ENCODE measurements around the gene KCNH1.

KCNH1 gene

DNA sequence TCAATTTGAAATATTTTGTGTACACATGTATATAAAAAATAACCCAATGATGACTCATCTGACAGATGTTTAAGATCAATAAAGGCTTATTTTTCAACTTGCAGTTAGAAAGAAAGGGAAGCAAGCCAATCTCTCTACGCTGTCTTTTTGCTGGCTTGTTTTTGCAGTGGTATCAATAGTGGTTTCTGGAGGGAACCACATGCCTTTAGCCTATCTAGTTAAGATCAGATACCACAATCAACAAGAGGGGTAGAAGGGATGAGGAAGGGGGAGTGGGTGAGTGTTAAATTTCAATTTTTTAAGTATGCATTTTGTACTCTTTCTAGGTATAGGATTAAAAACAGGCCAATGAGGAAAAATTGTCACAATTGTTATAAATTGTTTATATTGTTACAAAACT is 276.2 kb downstream of the KCNH1 start:
- no peak for DNase-seq (ENCODE audit: low spot score)

GRCh38 chr1:210857146-210857663 is 276.7 kb downstream of the KCNH1 start:
- no peak for DNase-seq (ENCODE audit: low spot score)

DNA sequence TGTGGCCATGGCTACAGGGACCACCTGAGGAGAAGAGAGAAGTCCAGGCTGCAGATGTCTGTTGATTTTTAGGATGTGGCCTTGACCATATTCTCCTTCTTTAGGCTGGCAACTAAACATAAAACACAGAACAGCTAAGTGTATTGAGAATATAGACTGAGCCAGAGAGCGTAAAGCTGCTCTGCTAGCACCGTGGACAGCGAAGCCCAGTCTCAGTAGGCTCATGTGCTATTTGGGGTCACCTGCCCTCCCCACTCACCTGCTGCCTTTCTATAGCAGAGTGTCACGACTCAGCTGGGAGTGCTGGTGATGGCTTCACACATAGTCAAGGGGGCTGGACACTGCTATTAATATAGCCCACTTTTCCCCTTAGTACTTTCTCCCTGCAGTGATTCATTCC is 278.5 kb downstream of the KCNH1 start:
- no peak for DNase-seq (ENCODE audit: low spot score)

GRCh38 chr1:210853276-210853675 is 280.7 kb downstream of the KCNH1 start:
- no peak for DNase-seq (ENCODE audit: low spot score)

DNA sequence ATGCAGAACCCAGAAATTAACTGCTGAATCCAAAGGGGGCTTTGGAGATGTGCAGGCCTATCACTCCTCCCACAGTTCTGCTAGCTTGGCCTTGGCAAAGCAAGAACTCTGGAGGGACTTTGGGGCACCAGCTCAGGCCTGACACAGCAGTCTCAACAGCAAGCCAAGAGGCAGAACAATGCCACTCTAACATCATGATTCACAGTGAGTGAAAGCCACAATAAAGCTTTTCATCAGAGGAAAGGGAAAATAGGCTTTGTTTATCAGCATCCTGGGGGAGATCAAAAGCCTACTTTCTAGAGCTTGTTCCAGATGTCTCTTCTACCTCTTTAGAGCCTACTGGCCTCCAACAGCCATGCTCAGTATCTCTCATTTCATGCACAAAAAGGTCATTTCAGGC is 283.4 kb downstream of the KCNH1 start:
- DNase-seq (ENCODE audit: low spot score) = peak; percentile 96

GRCh38 chr1:210848474-210848873 is 285.5 kb downstream of the KCNH1 start:
- DNase-seq (ENCODE audit: low spot score) = no peak

GRCh38 chr1:210841926-210842625 is 291.9 kb downstream of the KCNH1 start:
- no peak for DNase-seq (ENCODE audit: low spot score)

DNA sequence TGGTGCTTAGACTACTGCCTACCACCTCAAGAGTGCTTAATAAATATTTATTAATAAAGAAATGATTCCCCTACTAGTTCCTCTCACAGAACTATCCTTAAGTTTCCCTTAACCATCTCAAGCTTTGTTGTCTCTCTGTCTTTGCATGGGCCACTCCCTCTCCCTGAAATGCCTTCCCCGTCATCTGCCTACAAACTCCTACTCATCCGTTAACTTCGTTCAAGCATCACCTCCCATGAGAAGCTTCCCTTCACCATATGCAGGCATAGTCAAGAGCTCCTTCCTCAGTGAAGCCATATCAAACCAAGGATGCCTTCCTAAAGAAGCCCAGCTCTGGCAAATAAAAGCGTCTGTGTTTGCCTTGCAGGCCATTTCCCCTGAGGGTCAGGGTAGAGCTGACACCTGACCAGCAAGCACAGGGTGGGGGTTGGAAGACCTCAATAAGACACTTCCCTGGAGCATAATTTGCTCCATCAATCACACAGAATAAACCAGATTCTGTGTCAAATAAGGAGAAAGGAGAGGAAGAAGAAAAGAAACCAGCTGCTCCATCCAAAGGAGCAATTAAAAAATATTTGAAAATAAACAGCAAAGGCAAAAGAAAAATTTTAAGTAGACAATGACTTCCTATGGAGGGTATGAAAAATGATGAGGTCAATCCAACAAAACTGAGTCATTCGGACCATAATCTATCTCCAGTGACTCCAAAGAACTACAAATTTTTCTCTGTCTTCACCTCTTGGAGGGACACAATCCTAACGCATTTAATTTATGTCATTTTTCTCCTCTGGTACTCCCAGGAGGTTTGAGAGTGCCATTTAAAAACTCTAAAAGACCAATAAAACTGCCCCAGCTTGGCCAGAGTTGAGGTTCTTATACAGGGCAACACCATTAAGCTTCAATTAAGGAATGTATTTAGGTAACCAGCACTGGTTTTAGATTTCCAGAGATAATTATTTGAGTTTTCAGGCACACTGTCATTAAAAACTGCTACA is 303.6 kb downstream of the KCNH1 start:
- DNase-seq (ENCODE audit: low spot score) = no peak

- no peak for DNase-seq (ENCODE audit: low spot score)
These were observed 304.9 kb downstream of the KCNH1 start for GRCh38 chr1:210828996-210829596.

- no peak for DNase-seq (ENCODE audit: low spot score)
These were observed 306.5 kb downstream of the KCNH1 start for GRCh38 chr1:210827481-210827880.

GRCh38 chr1:210826686-210827085 is 307.3 kb downstream of the KCNH1 start:
- DNase-seq (ENCODE audit: low spot score) = no peak

DNA sequence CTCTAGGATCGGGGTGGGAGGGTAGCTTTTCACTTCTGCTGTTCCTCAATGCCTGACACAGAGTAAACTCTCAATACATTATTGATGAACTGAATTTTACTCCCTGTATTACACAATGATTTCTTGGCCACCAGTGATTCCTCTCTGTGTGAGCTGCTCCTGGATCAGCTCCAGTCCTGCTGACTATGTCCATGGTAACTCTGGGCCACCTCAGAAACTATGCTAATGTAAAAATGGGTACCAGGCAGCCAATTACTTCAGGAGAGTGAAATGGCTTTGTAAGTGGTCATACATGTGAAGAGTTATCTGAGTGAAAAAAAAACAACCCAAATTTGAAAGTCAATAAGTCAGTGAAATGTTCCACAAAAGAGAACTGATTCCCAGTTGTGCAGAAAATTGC is 311.0 kb downstream of the KCNH1 start:
- DNase-seq (ENCODE audit: low spot score) = no peak

- DNase-seq (ENCODE audit: low spot score) = no peak
These were observed 311.7 kb downstream of the KCNH1 start for GRCh38 chr1:210822241-210822640.

DNA sequence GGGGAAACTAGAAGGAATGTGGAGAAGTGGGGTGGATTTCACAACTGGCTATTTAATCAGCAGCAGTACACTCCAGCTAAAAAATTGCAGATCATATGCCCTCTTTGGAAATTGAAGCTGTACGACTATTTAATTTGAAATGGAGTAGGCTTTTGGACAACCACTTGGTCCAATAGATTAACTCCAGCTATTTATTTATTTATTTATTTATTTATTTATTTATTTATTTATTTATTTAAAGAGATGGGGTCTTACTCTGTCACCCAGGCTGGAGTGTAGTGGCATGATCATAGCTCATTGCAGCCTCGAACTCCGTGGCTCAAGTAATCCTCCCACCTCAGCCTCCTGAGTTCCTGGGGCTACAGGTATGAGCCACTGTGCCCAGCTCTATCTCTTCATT is 312.3 kb downstream of the KCNH1 start:
- no peak for DNase-seq (ENCODE audit: low spot score)

- DNase-seq (ENCODE audit: low spot score) = no peak
These were observed 314.7 kb downstream of the KCNH1 start for GRCh38 chr1:210819266-210819665.

DNA sequence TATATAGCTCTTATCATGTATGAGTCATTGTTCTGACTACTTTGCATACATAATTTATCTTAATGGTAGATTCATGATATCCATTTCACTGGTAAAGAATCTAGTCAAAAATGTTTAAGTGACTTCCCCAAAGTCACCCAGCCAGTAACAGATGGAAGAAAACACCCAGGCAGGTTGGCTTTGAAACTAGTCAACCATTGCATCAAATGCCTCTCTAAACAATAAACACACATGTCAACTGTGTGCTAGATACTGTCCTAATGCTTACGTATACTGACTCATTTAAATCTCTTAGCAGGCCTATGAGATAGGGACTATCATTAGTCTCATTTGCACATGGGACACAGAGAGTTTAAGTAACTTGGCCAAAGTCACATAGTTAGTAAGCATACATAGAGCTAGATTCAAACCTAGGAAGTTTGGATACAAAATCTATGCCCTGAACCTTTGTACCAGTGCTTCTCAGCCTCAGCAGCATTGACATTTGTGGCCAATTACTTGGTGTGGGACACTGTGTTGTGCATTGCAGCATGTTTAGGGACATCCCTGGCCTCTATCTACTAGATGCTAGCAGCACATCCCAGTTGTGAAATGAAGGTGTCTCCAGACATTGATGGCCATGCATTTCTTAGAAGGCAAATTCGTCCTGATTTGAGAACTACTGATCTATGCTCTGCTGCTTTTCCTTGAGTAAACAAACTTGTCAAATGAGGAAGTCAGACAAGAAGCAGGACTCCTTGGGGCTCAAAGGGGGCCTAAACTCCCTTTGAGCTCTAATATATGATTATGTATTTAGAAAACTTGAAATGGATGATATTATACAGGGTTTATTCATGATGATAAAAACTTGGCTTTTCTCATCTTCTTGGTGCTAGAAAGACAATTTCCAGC is 316.3 kb downstream of the KCNH1 start:
- no peak for DNase-seq (ENCODE audit: low spot score)

- peak; percentile 65 for DNase-seq (ENCODE audit: low spot score)
These were observed 318.1 kb downstream of the KCNH1 start for GRCh38 chr1:210815641-210816550.

- DNase-seq (ENCODE audit: low spot score) = peak; percentile 33
These were observed 319.4 kb downstream of the KCNH1 start for GRCh38 chr1:210814382-210815123.

DNA sequence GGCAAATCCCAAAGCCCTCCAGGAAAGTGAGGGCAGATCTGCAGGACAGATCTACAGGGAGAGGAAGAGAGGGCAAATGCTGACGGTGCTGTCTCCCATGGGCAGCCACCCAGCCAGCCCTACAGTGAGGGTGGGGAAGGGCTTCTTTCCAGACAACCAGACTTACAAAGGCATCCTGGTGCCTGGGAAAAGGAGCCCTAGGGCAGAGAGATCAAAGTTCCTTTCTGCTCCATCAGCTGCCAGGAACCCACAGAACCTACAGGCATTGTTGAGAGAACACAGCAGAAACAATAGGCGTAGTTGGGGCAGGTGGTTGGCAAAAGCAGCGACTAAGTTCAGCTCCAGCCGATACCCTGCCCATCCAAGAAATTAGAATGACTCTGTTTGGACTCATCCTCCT is 332.4 kb downstream of the KCNH1 start:
- DNase-seq (ENCODE audit: low spot score) = no peak

GRCh38 chr1:210800756-210801155 is 333.2 kb downstream of the KCNH1 start:
- DNase-seq (ENCODE audit: low spot score) = no peak

All from putamen (tissue), 1 donor.